Keratinocyte (primary cell): ENCODE results near the gene SOS1.

Experiments
- EZH2 ChIP-seq: IDR thresholded peaks from one replicate; pipeline ENCODE4 v1.6.1; 2012; ENCODE audit warnings: inconsistent platforms, mild to moderate bottlenecking, low read length, moderate library complexity
- TF ChIP-seq, protein P1 (sequence below), 3 experiments: IDR thresholded peaks in 1 of 3; conservative IDR thresholded peaks in 1 of 3; optimal IDR thresholded peaks in 1 of 3; 2 replicates in 2 of 3; 3 replicates in 1 of 3; pipeline versions ENCODE3 to v1.5.1; 2011; ENCODE audit warnings: low read length in 3 of 3, mild to moderate bottlenecking in 3 of 3, moderate library complexity in 2 of 3, control low read depth in 1 of 3, inconsistent platforms in 1 of 3; ENCODE audit not compliant: insufficient read depth in 2 of 3; ENCODE audit errors: extremely low read depth in 1 of 3

DNA sequence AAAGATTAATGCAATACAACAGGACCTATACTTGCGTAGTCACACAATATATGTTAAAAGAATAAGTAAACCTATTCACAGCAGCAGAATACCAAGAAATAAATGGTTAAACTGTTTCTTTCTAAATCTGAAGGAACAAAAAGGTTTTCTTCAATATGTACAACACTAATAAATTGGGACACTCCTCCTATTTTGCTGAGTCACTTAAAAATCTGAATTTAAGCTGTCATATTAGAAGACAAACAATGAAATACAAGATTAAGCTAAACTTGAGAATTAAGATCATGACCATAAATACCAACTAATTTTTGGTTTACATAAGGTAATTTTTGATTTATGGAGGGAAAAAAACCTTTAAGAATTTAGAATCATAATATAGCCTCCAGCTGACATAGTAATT, 138.4 kb downstream of the SOS1 start:
- TF ChIP-seq, protein P1, sequence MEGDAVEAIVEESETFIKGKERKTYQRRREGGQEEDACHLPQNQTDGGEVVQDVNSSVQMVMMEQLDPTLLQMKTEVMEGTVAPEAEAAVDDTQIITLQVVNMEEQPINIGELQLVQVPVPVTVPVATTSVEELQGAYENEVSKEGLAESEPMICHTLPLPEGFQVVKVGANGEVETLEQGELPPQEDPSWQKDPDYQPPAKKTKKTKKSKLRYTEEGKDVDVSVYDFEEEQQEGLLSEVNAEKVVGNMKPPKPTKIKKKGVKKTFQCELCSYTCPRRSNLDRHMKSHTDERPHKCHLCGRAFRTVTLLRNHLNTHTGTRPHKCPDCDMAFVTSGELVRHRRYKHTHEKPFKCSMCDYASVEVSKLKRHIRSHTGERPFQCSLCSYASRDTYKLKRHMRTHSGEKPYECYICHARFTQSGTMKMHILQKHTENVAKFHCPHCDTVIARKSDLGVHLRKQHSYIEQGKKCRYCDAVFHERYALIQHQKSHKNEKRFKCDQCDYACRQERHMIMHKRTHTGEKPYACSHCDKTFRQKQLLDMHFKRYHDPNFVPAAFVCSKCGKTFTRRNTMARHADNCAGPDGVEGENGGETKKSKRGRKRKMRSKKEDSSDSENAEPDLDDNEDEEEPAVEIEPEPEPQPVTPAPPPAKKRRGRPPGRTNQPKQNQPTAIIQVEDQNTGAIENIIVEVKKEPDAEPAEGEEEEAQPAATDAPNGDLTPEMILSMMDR (optimal IDR thresholded peaks at IDR 0.05 in 1 of 3, IDR thresholded peaks at IDR 0.05 in 1 of 3, conservative IDR thresholded peaks at IDR 0.05 in 1 of 3; ENCODE audit: extremely low read depth in 1 of 3, insufficient read depth in 2 of 3, low read length in 3 of 3) = no peak
- TF ChIP-seq EZH2 = no peak
